ENCODE results near the gene SLC26A6.

Gene SLC26A6

GRCh38 chr3:48637305-48637704 lies 2.0 kb upstream of the SLC26A6 start:
- Histone ChIP-seq H3K27ac (ENCODE audit: low read depth, low read length) (no peak overlapping the region), H3K23ac (ENCODE audit: low read length) (no peak overlapping the region), H3K4me2 (ENCODE audit: low read length) (no peak overlapping the region), H3K4ac (ENCODE audit: low read depth, low read length) (no peak overlapping the region), H4K12ac (ENCODE audit: low read depth, low read length) (no peak overlapping the region), H4K8ac (ENCODE audit: low read depth, low read length) (no peak overlapping the region), H2AFZ (ENCODE audit: insufficient read depth, low read length, poor library complexity) (no peak overlapping the region), H2BK5ac (ENCODE audit: low read depth, low read length, poor library complexity) (no peak overlapping the region), H3K14ac (ENCODE audit: low read length) (no peak overlapping the region), H3K18ac (ENCODE audit: low read length) (no peak overlapping the region), H3K27me3 (ENCODE audit: insufficient read depth, low read length) (no peaks in the 10 kb centered on the region), H3K9ac (ENCODE audit: low read length) (no peak overlapping the region), H3K79me1 (ENCODE audit: low read length) (peaks cover 9% of the 10 kb centered on the region), H3K79me2 (ENCODE audit: control insufficient read depth, insufficient read depth, low read length, poor library complexity) (peaks cover 8% of the 10 kb centered on the region), H3K4me1 (ENCODE audit: control insufficient read depth in 1 of 2, insufficient read depth in 2 of 2, low read length in 2 of 2) (peaks cover 5 to 17% of the 10 kb centered on the region in 2 experiments), H2BK120ac (ENCODE audit: insufficient read depth, low read length, poor library complexity) (no peak overlapping the region), H2AK5ac (ENCODE audit: low read length) (no peak overlapping the region), H3K9me3 (ENCODE audit: insufficient read depth, low read depth, low read length) (peaks cover 5% of the 10 kb centered on the region), H2BK12ac (ENCODE audit: low read length) (no peak overlapping the region), H4K91ac (ENCODE audit: low read depth, low read length) (no peak overlapping the region), H3K36me3 (ENCODE audit: control insufficient read depth in 1 of 2, insufficient read depth in 2 of 2, low read length in 2 of 2) (peaks cover 17 to 26% of the 10 kb centered on the region in 2 experiments), H3K4me3 (ENCODE audit: low read depth, low read length) (no peak overlapping the region)
- WGBS (ENCODE audit: extremely low coverage, insufficient coverage, insufficient read length), result no CpG with 5 or more reads among the region's 6 CpGs
- no peak for DNase-seq

- Histone ChIP-seq H4K91ac (ENCODE audit: low read depth, low read length) (peak overlapping the region; percentile 72), H3K4me1 (ENCODE audit: control insufficient read depth in 1 of 2, insufficient read depth in 2 of 2, low read length in 2 of 2) (peaks cover 5 to 17% of the 10 kb centered on the region in 2 experiments), H4K8ac (ENCODE audit: low read depth, low read length) (peak overlapping the region; percentile 40), H3K4ac (ENCODE audit: low read depth, low read length) (no peak overlapping the region), H3K79me1 (ENCODE audit: low read length) (peaks cover 9% of the 10 kb centered on the region), H3K23ac (ENCODE audit: low read length) (no peak overlapping the region), H2AK5ac (ENCODE audit: low read length) (no peak overlapping the region), H3K4me3 (ENCODE audit: low read depth, low read length) (peak overlapping the region; percentile 66), H3K27me3 (ENCODE audit: insufficient read depth, low read length) (no peaks in the 10 kb centered on the region), H3K9ac (ENCODE audit: low read length) (peak overlapping the region; percentile 18), H3K18ac (ENCODE audit: low read length) (peak overlapping the region; percentile 16), H3K9me3 (ENCODE audit: insufficient read depth, low read depth, low read length) (peaks cover 2% of the 10 kb centered on the region), H2AFZ (ENCODE audit: insufficient read depth, low read length, poor library complexity) (no peak overlapping the region), H3K14ac (ENCODE audit: low read length) (no peak overlapping the region), H3K4me2 (ENCODE audit: low read length) (peak overlapping the region; percentile 92), H2BK120ac (ENCODE audit: insufficient read depth, low read length, poor library complexity) (no peak overlapping the region), H3K36me3 (ENCODE audit: control insufficient read depth in 1 of 2, insufficient read depth in 2 of 2, low read length in 2 of 2) (peaks cover 26 to 33% of the 10 kb centered on the region in 2 experiments), H3K79me2 (ENCODE audit: control insufficient read depth, insufficient read depth, low read length, poor library complexity) (peaks cover 8% of the 10 kb centered on the region), H2BK5ac (ENCODE audit: low read depth, low read length, poor library complexity) (no peak overlapping the region), H2BK12ac (ENCODE audit: low read length) (no peak overlapping the region), H4K12ac (ENCODE audit: low read depth, low read length) (no peak overlapping the region), H3K27ac (ENCODE audit: low read depth, low read length) (peak overlapping the region; percentile 77)
- no peak for DNase-seq
- no CpG with 5 or more reads among the region's 10 CpGs for WGBS (ENCODE audit: extremely low coverage, insufficient coverage, insufficient read length)
These were observed 941 bp upstream of the SLC26A6 start for GRCh38 chr3:48636149-48636655.

- no peaks in the 10 kb centered on the region for H3K27me3 ChIP-seq (ENCODE audit: insufficient read depth, low read length)
- H3K36me3 ChIP-seq (ENCODE audit: control insufficient read depth in 1 of 2, insufficient read depth in 2 of 2, low read length in 2 of 2), result peaks cover 38 to 42% of the 10 kb centered on the region in 2 experiments
- peak overlapping the region; percentile 74 for H4K91ac ChIP-seq (ENCODE audit: low read depth, low read length)
- peak overlapping the region; percentile 80 for H3K9ac ChIP-seq (ENCODE audit: low read length)
- H3K4me2 ChIP-seq (ENCODE audit: low read length), result peak overlapping the region; percentile 92
- peaks cover 8% of the 10 kb centered on the region for H3K79me2 ChIP-seq (ENCODE audit: control insufficient read depth, insufficient read depth, low read length, poor library complexity)
- H2AK5ac ChIP-seq (ENCODE audit: low read length), result peak overlapping the region; percentile 67
- H3K9me3 ChIP-seq (ENCODE audit: insufficient read depth, low read depth, low read length), result peaks cover 4% of the 10 kb centered on the region
- H3K4me3 ChIP-seq (ENCODE audit: low read depth, low read length), result peak overlapping the region; percentile 88
- peaks cover 9% of the 10 kb centered on the region for H3K79me1 ChIP-seq (ENCODE audit: low read length)
- H2AFZ ChIP-seq (ENCODE audit: insufficient read depth, low read length, poor library complexity), result peak overlapping the region; percentile 77
- peak overlapping the region; percentile 38 for H4K8ac ChIP-seq (ENCODE audit: low read depth, low read length)
- H3K4ac ChIP-seq (ENCODE audit: low read depth, low read length), result peak overlapping the region; percentile 66
- no peak overlapping the region for H3K23ac ChIP-seq (ENCODE audit: low read length)
- peak overlapping the region; percentile 79 for H2BK120ac ChIP-seq (ENCODE audit: insufficient read depth, low read length, poor library complexity)
- peak overlapping the region; percentile 93 for H3K14ac ChIP-seq (ENCODE audit: low read length)
- DNase-seq, result peak; percentile 15 to 46
- peak overlapping the region; percentile 62 for H2BK12ac ChIP-seq (ENCODE audit: low read length)
- H3K4me1 ChIP-seq (ENCODE audit: control insufficient read depth in 1 of 2, insufficient read depth in 2 of 2, low read length in 2 of 2), result peaks cover 5 to 17% of the 10 kb centered on the region in 2 experiments
- WGBS (ENCODE audit: extremely low coverage, insufficient coverage, insufficient read length), result no CpG with 5 or more reads among the region's 30 CpGs
- H2BK5ac ChIP-seq (ENCODE audit: low read depth, low read length, poor library complexity), result peak overlapping the region; percentile 34
- peak overlapping the region; percentile 85 for H3K18ac ChIP-seq (ENCODE audit: low read length)
- peak overlapping the region; percentile 61 for H3K27ac ChIP-seq (ENCODE audit: low read depth, low read length)
- H4K12ac ChIP-seq (ENCODE audit: low read depth, low read length), result peak overlapping the region; percentile 66
These were observed 520 bp downstream of the SLC26A6 start for GRCh38 chr3:48634661-48635221.

GRCh38 chr3:48633743-48634142 lies 1.5 kb downstream of the SLC26A6 start:
- Histone ChIP-seq H3K4ac (ENCODE audit: low read depth, low read length) (no peak overlapping the region), H3K79me2 (ENCODE audit: control insufficient read depth, insufficient read depth, low read length, poor library complexity) (peaks cover 8% of the 10 kb centered on the region), H3K27me3 (ENCODE audit: insufficient read depth, low read length) (no peaks in the 10 kb centered on the region), H3K4me3 (ENCODE audit: low read depth, low read length) (no peak overlapping the region), H3K36me3 (ENCODE audit: control insufficient read depth in 1 of 2, insufficient read depth in 2 of 2, low read length in 2 of 2) (peaks cover 42 to 46% of the 10 kb centered on the region in 2 experiments), H2BK120ac (ENCODE audit: insufficient read depth, low read length, poor library complexity) (no peak overlapping the region), H3K18ac (ENCODE audit: low read length) (no peak overlapping the region), H3K27ac (ENCODE audit: low read depth, low read length) (no peak overlapping the region), H4K12ac (ENCODE audit: low read depth, low read length) (no peak overlapping the region), H4K8ac (ENCODE audit: low read depth, low read length) (no peak overlapping the region), H3K23ac (ENCODE audit: low read length) (no peak overlapping the region), H3K4me1 (ENCODE audit: control insufficient read depth in 1 of 2, insufficient read depth in 2 of 2, low read length in 2 of 2) (peaks cover 5 to 17% of the 10 kb centered on the region in 2 experiments), H3K9me3 (ENCODE audit: insufficient read depth, low read depth, low read length) (peaks cover 2% of the 10 kb centered on the region), H2BK5ac (ENCODE audit: low read depth, low read length, poor library complexity) (no peak overlapping the region), H3K9ac (ENCODE audit: low read length) (no peak overlapping the region), H3K79me1 (ENCODE audit: low read length) (peaks cover 9% of the 10 kb centered on the region), H2BK12ac (ENCODE audit: low read length) (no peak overlapping the region), H3K14ac (ENCODE audit: low read length) (no peak overlapping the region), H2AK5ac (ENCODE audit: low read length) (no peak overlapping the region), H2AFZ (ENCODE audit: insufficient read depth, low read length, poor library complexity) (no peak overlapping the region), H4K91ac (ENCODE audit: low read depth, low read length) (no peak overlapping the region), H3K4me2 (ENCODE audit: low read length) (no peak overlapping the region)
- no CpG with 5 or more reads among the region's 2 CpGs for WGBS (ENCODE audit: extremely low coverage, insufficient coverage, insufficient read length)
- DNase-seq, result no peak
